ENCODE measurements around the gene FAM120C.

The FAM120C gene

DNA sequence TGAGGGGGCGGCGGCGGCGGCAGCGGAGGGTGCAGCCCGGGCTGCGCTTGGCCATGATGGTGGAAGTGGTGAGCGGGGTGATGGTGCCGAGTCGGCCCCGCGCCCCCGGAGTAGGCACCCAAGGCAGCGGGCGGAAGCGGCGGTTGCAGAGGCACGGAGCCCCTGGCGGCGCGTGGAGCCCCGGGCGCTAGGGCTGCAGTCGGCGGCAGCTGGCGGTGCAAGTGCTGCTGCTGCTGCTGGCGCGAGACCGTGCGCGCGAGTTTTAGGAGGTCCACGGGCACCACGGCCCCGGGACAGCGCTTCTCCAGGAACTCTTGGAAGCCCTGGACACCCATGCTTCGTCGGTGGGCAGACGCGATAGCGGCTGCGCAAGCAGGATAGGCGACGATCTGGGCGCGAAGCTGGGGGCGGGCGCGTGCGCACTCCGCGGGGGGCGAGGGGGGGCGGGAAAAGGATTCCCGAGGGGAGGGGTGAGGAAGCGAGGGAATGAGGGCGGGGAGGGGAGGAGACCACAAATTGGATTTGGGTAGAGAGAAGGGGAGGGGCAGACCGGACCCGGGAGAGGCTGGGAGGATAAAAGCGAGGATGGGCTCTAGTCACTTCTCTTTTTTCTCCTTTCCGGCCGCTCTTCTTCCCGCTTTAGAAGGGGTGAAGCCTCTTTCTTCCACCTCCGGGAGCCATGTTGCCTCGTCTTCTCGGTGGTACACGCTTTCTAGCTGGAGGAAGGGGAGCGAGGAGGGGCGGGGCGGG is at the start of gene FAM120C:
Gene FAM120C, minus strand, starts transcription at position 391 of the 750 bp plus-strand sequence. Its CDS starts 56 bp downstream, at position 335.
- peak; percentile 56 for DNase-seq (ENCODE audit: low read depth)

DNA sequence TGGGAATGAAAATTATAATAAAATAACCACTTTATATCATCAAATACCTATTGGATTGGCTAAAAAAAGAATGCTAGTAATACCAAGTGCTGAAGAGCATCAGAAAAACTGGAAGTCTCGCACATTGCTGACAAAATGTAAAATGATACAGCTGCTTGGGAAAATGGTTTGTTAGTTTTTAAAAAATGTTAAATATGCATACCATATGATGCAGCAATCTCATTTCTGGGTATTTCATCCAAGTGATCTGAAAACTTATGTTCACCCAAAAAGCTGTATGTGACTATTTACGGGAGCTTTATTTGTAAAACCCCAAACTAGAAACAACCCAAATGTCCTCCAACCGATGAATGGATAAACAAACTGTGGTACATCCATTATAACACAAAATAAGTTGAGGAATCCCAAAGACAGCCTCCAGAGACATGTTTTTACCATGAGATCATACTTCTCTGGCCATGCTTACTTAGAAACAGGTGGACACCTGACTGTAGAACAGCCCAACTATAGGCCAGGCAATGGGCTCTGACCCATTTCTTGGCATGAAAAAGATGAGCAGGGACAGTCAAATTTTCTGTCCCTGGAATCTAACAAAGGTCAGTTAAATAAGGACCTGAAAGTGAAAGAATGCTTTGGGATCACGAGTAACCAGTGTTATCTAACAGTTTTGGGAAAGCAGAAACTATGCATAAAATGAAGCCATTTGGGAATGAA is 47.5 kb upstream of the FAM120C start:
- no peak for DNase-seq (ENCODE audit: low read depth)

- DNase-seq (ENCODE audit: low read depth): no peak
Observed at GRCh38 chrX:54223581-54223980, 40.5 kb upstream of the FAM120C start.

- no peak for DNase-seq (ENCODE audit: low read depth)
Observed at GRCh38 chrX:54213603-54214002, 30.5 kb upstream of the FAM120C start.

DNA sequence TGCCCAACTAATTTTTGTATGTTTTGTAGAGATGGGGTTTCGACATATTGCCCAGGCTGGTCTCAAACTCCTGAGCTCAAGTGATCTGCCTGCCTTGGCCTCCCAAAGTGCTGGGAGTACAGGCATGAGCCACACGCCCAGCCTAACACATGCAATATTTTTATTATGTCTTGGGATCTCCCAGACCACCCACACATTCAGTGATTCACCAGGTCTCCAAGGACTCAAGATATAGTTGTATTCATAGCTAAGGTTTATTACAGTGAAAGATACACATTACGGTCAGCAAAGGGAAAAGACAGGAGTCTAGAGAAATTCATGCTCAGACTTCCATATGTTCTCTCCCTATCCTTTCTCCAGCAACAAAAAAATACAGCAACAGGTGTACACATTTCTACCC is 25.5 kb upstream of the FAM120C start:
- no peak for DNase-seq (ENCODE audit: low read depth)

DNA sequence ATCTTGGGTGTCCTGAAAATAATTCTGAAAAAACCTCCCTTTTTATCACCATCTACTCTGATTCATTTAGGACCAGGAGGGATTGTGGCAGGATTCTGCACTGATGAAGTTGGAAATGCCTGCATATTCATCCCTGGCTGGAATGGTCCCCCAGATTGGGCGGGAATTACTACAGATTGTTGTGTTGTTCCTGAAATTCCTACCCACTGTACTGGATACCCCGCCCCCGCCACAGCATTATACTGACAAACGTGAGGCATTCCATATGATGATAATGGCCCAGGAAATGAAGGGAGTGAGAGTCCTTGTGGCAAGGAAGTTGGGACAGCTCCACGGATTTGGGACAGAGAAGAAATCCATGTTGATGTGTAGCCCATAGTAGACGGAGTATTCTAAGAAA is 15.2 kb upstream of the FAM120C start:
- no peak for DNase-seq (ENCODE audit: low read depth)

- no peak for DNase-seq (ENCODE audit: low read depth)
Observed at GRCh38 chrX:54194982-54195588, 12.0 kb upstream of the FAM120C start.

DNA sequence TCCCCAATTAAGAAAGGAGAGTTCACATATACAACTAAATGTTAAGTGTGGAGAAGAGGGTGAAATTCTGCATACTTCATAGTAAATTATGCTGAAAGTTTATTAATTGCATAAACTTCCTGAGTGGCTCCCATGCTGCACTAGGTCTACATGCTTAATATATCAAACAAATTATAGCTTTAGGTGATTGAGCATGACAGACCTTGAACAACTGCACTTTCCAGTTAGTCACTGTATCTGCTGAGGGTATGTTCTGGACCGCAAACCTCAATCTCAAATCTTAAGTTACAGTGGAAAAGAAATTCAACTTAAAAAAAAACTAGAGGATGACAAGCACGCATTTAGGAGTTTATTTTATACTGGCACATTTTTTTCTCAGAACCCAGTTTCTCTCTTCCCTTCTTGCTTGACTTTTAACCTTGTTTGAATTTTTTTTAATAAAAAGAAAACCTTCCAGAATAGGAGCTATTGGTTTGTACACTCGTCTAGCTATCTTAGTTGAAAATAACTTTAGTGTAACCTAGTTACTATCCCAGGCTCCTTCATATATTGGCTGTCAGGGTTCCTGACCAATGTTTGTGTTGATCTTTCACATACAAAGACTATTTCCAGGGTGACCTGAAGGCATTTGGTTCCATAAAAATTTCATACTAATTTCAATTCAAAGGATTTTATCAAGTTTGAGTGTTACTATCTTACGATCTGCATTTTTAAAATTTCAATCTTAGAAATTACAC is 10.2 kb upstream of the FAM120C start:
- DNase-seq (ENCODE audit: low read depth): no peak

- no peak for DNase-seq (ENCODE audit: low read depth)
Observed at GRCh38 chrX:54184474-54184873, 1.4 kb upstream of the FAM120C start.

DNA sequence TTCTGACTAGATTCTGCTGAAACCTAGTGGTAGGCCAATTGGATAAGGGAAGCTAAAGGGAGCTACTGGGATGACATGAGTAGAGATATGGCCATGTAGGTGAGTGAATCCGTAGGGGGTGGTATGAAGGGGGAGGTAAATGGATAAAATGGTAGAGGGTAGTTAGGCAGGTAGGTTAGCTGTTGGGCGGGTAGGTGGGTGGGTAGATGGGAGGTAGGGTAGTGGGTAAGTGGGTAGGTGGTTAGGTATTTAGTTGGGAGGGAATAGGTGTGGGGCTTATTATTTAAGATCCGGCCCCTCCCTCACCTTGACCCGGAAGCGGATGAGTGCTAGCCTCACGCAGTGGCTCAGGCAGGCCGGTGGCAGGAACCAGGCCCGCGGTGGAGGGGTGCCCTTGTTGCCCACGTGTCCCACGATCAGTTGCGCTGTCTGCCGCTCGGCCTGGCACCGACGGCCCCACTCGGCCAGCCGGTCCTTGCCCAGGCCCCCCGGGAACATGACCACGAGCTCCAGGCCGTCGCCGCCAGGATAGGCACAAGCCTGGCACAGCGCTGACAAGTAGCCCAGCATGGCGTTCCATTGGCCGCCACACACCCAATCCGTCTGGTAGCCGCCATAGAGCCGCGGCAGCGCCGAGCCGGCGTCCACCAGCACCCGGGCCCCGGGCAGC is 725 bp downstream of the FAM120C start:
- peak; percentile 17 for DNase-seq (ENCODE audit: low read depth)

DNA sequence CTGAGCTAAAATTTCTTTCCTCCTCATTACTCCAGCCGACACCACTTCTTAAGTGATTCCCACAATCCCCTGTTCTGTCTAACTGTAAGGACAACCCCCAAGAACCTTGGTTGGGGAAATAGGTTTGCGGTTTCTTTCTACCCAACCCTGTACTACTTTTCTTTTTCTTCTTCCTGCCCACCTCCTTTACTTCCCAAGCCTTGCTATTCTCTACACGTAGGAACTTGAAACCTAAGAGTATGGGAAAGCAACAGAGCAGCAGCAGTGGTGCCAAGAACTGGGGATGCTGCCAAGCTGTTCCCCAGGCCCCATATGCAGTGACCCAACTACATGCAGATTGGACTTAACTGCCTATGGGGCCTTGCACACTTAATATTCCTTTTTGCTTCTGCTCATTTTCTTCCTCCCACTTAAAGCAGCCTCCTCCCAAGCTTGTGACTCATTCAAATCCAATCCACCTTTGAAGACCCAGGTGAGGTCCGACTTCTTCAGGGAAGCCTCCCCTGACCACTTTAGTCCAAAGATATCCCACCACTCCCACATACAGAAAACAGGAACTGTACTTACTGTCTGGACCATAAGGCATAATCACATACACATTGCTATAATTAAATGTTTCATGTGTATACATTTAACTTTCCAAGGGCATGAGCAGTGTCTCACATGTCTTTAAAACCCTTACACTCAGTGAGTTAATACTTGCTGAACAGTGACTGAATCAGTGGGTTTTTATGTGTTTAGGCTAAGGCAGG is 1.7 kb downstream of the FAM120C start:
- DNase-seq (ENCODE audit: low read depth): no peak

DNA sequence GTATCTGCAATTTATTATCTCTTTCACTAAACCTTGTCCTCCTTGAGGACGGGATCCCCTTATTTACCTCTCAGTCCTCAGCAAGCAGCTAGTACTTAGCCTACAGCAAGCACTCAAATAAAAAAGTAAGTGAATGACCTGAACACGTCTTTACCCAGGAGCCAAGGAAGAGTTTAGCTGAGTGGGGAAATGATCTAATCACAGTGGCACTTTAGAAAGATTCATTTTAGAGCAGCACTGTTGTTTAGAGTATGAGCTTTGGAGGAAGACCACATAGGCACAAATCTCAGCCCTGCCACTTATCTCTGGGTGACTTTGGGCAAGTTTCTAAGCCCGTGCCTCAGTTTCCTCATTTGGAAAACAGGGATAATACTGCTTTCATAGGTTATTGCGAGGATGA is 2.7 kb downstream of the FAM120C start:
- no peak for DNase-seq (ENCODE audit: low read depth)

GRCh38 chrX:54178100-54178940 is 4.7 kb downstream of the FAM120C start:
- no peak for DNase-seq (ENCODE audit: low read depth)

GRCh38 chrX:54177306-54177705 is 5.7 kb downstream of the FAM120C start:
- no peak for DNase-seq (ENCODE audit: low read depth)

DNA sequence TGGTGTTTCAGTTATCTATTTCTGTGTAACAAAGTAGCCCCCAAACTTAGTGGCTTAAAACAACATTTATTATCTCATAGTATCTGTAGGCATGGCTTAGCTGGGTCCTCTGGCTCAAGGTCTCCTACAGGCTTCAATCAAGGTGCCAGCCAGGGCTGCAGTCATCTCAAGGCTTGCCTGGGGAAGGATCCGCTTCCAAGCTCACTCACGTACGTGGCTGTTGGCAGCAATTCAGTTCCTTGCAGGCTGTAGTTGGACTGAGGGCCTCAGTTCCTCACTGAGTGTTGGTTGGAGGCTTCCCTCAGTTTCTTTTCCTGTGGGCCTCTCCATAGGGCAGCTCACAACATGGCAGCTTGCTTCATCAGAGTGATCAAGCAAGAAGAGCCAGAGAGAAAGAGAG is 9.3 kb downstream of the FAM120C start:
- no peak for DNase-seq (ENCODE audit: low read depth)

DNA sequence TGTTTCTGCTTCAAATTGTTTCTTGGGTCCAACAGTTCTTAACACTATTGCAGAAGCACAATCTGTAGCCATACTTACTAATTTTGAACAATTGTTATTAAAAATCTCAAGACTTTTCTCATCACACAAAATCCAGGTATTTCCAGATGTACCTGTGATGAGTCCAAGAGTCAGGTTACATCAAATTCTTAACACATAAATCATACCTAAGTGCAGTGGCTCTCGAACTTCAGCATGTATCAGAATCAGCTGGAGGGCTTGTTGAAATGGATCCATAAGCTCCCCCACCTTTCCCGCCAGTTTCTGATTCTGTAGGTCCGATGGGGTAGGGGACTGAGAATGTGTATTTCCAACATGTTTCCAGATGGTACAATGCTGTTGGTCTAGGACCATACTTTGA is 10.6 kb downstream of the FAM120C start:
- no peak for DNase-seq (ENCODE audit: low read depth)

GRCh38 chrX:54171527-54172250 is 11.4 kb downstream of the FAM120C start:
- DNase-seq (ENCODE audit: low read depth): no peak

- DNase-seq (ENCODE audit: low read depth): no peak
Observed at GRCh38 chrX:54171091-54171490, 12.0 kb downstream of the FAM120C start.

GRCh38 chrX:54166915-54167314 is 16.1 kb downstream of the FAM120C start:
- DNase-seq (ENCODE audit: low read depth): no peak

DNA sequence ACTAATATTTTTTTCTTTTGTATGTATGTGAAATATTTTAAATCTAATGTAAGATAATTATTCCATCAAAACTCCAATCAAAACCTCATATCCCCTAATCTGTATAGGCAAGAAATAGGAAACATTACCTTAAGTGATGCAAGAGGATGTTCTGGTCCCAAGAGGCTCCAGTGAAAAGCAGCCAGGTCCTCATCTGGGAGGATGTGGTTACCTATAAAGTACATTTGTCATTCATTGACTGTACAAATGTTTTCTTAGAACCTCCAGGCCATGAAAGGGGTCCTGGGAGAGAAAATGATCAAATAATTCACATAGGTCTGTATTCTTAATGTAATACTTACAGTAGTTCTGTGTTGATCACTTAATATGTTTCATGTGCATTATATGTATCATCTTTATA is 25.5 kb downstream of the FAM120C start:
- no peak for DNase-seq (ENCODE audit: low read depth)

All from CMK (cell line).